Fibroblast of villous mesenchyme (primary cell): ENCODE measurements around the gene UTP25. TPM values are rescaled to one million over a fixed set of nuclear protein-coding genes. Genes with fewer than 3 reads are reported as not detected.

ENCODE experiments used
- DNase-seq: peaks from one replicate; pipeline ENCODE4 v3.0.0-alpha.2; 2010; ENCODE audit warnings: low read depth
- H3K4me3 ChIP-seq: 2 replicates; pipeline ENCODE4 v1.5.1; 2011; ENCODE audit warnings: low read depth, mild to moderate bottlenecking, low read length
- total RNA-seq: library from RNA; depleted of rRNA; stranded (reverse); fragments of >200 nt; gene quantifications from 2 replicates; pipeline ENCODE4 v1.2.3, GENCODE V29; 2012
- TF ChIP-seq, protein P1 (sequence below): IDR thresholded peaks from 2 replicates; pipeline ENCODE4 v1.5.1; 2012; ENCODE audit warnings: low read depth, mild to moderate bottlenecking, low read length; ENCODE audit not compliant: insufficient read depth

Gene UTP25
- total RNA-seq, 1 donor, result 12.1 TPM

GRCh38 chr1:209849388-209849787 lies 21.6 kb downstream of the UTP25 start:
- no peak overlapping the region for H3K4me3 ChIP-seq
- TF ChIP-seq, protein P1, sequence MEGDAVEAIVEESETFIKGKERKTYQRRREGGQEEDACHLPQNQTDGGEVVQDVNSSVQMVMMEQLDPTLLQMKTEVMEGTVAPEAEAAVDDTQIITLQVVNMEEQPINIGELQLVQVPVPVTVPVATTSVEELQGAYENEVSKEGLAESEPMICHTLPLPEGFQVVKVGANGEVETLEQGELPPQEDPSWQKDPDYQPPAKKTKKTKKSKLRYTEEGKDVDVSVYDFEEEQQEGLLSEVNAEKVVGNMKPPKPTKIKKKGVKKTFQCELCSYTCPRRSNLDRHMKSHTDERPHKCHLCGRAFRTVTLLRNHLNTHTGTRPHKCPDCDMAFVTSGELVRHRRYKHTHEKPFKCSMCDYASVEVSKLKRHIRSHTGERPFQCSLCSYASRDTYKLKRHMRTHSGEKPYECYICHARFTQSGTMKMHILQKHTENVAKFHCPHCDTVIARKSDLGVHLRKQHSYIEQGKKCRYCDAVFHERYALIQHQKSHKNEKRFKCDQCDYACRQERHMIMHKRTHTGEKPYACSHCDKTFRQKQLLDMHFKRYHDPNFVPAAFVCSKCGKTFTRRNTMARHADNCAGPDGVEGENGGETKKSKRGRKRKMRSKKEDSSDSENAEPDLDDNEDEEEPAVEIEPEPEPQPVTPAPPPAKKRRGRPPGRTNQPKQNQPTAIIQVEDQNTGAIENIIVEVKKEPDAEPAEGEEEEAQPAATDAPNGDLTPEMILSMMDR, result no peak
- DNase-seq, result no peak

- peak; percentile 74 for DNase-seq
- TF ChIP-seq, protein P1, result peak; percentile 82
- no peak overlapping the region for H3K4me3 ChIP-seq
Measured at GRCh38 chr1:209850342-209850979, 22.7 kb downstream of the UTP25 start.

DNA sequence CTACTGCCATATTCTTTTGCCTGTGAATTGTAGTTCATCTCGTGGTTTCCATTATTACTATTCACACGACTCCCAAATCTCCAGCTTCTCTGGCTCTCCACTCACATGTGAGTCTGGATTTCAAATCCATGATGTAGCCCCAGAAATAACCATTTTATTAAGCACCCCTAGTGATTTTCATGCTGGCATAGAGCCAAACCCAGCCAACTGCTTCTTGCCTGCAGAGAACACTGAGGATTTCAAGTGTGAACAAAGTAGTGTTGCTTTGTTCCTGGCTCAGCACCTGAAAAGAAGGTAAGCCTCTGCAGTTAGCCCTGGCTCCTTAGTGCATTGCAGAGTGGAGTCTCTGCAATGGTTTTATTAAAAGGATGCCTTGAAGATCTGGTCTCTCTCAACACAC lies 25.9 kb downstream of the UTP25 start:
- no peak for DNase-seq
- TF ChIP-seq, protein P1, result no peak
- no peak overlapping the region for H3K4me3 ChIP-seq

GRCh38 chr1:209854196-209854595 lies 26.4 kb downstream of the UTP25 start:
- H3K4me3 ChIP-seq, result no peak overlapping the region
- TF ChIP-seq, protein P1, result no peak
- no peak for DNase-seq

GRCh38 chr1:209855006-209855405 lies 27.2 kb downstream of the UTP25 start:
- H3K4me3 ChIP-seq, result no peak overlapping the region
- TF ChIP-seq, protein P1, result no peak
- DNase-seq, result no peak

DNA sequence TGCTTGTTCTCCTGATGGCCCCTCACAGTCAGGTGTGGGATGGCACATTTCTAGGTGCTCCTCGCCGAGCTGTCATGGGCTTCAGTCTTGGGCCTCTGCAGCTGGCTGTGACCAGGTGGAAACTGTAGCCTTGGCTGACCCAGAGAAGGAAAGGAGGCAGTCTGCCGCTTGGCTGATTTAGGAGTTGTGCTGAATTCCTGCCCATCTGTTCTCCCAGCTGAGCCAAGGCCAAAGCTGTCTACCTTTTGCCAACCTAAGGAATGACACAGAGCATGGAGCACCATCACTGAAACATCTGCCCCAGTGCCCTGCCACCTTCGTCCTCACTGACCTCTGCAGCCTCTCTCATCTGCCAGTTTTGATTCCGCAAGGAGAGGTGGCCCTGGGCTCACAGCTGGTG lies 27.9 kb downstream of the UTP25 start:
- DNase-seq, result no peak
- H3K4me3 ChIP-seq, result no peak overlapping the region
- TF ChIP-seq, protein P1, result no peak

- TF ChIP-seq, protein P1, result no peak
- H3K4me3 ChIP-seq, result no peak overlapping the region
- DNase-seq, result no peak
Measured at GRCh38 chr1:209858561-209859103, 30.9 kb downstream of the UTP25 start.
